Neural progenitor cell (in vitro differentiated cells): ENCODE results near the gene STEAP1.

Source experiments
- CTCF ChIP-seq: fragments of 200-600 bp; sonication (generic); IDR thresholded peaks from 2 replicates; pipeline ENCODE4 v1.5.1; 2017; ENCODE audit warnings: antibody characterized with exemption, mild to moderate bottlenecking
- EZH2phosphoT487 ChIP-seq: fragments of 200-600 bp; sonication (generic); IDR thresholded peaks from 2 replicates; pipeline ENCODE4 v1.6.1; 2017; ENCODE audit warnings: antibody characterized with exemption

GRCh38 chr7:90194911-90195809 is 40.9 kb downstream of the STEAP1 start:
- no peak for TF ChIP-seq CTCF
- TF ChIP-seq EZH2phosphoT487: no peak
